Muscle of leg (tissue), 11 donors: Measurements from ENCODE around the gene GALNTL6. TPM values are rescaled to one million over a fixed set of nuclear protein-coding genes. Genes with fewer than 3 reads are reported as not detected.

Source experiments
- DNase-seq: peaks from one replicate; pipeline ENCODE4 v3.0.0; 2013
- H3K27ac ChIP-seq: one replicate; pipeline ENCODE4 v1.5.1; 2013; ENCODE audit warnings: mild to moderate bottlenecking, low read length, control low read depth
- H3K27me3 ChIP-seq: one replicate; pipeline ENCODE4 v1.6.1; 2013; ENCODE audit warnings: low read length; ENCODE audit not compliant: control insufficient read depth, insufficient read depth
- H3K36me3 ChIP-seq: one replicate; pipeline ENCODE4 v1.6.1; 2013; ENCODE audit warnings: low read length; ENCODE audit not compliant: control insufficient read depth, insufficient read depth
- H3K4me1 ChIP-seq: one replicate; pipeline ENCODE4 v1.6.1; 2013; ENCODE audit warnings: low read length; ENCODE audit not compliant: control insufficient read depth, insufficient read depth
- H3K4me3 ChIP-seq: one replicate; pipeline ENCODE4 v1.5.1; 2013; ENCODE audit warnings: low read length, control low read depth
- H3K9me3 ChIP-seq: replicated peaks from 2 replicates; pipeline ENCODE4 v1.6.1; 2013; ENCODE audit warnings: low read depth, low read length; ENCODE audit not compliant: control insufficient read depth
- WGBS: methylation state at CpG from one replicate; pipeline ENCODE4 v1.1.5; 2013; ENCODE audit warnings: missing lambda C conversion rate; ENCODE audit not compliant: insufficient coverage; 5-methylcytosine and 5-hydroxymethylcytosine counted together
- polyA plus RNA-seq, 8 donors: library from polyadenylated mRNA; unstranded; fragments of 120-200 nt; gene quantifications; one replicate each; pipeline versions ENCODE4 v1.2.1 to v1.2.3, GENCODE V29; 2013; ENCODE audit warnings: inconsistent platforms in 1 of 8, low replicate concordance in 1 of 8; ENCODE audit not compliant: insufficient read length in 8 of 8, insufficient read depth in 1 of 8
- total RNA-seq: library from RNA; stranded (reverse); fragments of 120-200 nt; gene quantifications from one replicate; pipeline ENCODE4 v1.2.4, GENCODE V29; 2013

GALNTL6 gene
- total and polyA plus RNA-seq, 9 donors, result 0.26 to 0.95 (median 0.53) TPM

DNA sequence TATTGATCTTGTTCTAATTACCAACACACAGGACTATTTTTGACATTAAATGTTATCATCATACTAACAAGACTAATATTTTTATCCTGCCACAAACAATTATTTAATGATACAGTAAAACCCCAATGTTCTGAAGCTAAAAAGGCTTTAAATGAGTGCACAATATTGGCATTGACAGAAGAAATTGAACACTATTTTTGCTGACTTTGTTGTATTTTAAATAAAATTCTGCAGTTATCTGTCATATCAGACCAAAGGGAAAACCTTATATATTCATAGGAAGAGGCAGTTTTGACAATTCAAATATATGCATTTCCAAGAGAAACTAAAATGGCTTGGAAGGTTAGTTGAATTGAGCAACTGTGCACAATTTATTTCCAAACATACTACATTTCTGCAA lies 957.6 kb downstream of the GALNTL6 start:
- H3K27ac ChIP-seq, result no peak overlapping the region
- no peaks in the 10 kb centered on the region for H3K9me3 ChIP-seq
- H3K4me1 ChIP-seq, result no peaks in the 10 kb centered on the region
- no peak for DNase-seq
- H3K4me3 ChIP-seq, result no peak overlapping the region
- H3K36me3 ChIP-seq, result no peaks in the 10 kb centered on the region
- no peaks in the 10 kb centered on the region for H3K27me3 ChIP-seq

GRCh38 chr4:172772781-172773180 lies 959.6 kb downstream of the GALNTL6 start:
- no peak overlapping the region for H3K4me3 ChIP-seq
- no peaks in the 10 kb centered on the region for H3K27me3 ChIP-seq
- H3K27ac ChIP-seq, result no peak overlapping the region
- DNase-seq, result no peak
- no peaks in the 10 kb centered on the region for H3K4me1 ChIP-seq
- no peaks in the 10 kb centered on the region for H3K36me3 ChIP-seq
- WGBS, result 88% methylated on average over 2 of the region's 5 CpGs
- H3K9me3 ChIP-seq, result no peaks in the 10 kb centered on the region

DNA sequence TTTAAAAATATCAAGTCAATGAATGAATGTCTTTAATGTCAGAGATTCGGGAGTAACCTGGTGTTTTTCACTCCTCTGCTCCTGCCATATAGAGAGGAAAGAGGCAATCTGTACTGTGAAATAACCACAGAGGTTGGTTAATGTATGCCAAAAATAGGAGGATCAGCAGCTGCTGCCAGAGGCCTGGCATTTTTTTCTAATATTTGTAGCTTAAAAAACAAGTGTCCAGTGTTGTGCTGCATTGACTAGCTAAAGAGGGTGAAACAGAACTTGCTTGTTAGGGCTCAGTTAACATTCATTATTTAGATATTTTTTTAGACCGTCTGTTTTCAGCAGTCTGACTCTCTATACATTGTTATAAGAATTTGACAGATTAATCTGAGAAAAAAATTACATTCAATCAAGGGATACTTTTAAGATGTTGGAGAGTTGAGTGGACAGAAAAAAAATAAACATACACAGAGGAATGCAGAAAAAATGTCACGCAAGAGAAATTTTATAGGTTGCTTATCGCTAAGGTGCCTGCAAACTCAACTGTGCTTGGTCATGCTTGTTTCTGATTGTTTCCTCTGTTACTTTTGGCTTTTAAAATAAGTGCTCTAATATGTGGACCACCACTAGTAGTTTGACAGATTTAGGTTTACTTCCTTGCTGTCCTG lies 963.1 kb downstream of the GALNTL6 start:
- no peak overlapping the region for H3K4me3 ChIP-seq
- no peak overlapping the region for H3K27ac ChIP-seq
- no peaks in the 10 kb centered on the region for H3K36me3 ChIP-seq
- peak; percentile 19 for DNase-seq
- H3K27me3 ChIP-seq, result no peaks in the 10 kb centered on the region
- no CpG with 5 or more reads among the region's 4 CpGs for WGBS
- no peaks in the 10 kb centered on the region for H3K9me3 ChIP-seq
- H3K4me1 ChIP-seq, result no peaks in the 10 kb centered on the region

GRCh38 chr4:172777729-172778431 lies 964.7 kb downstream of the GALNTL6 start:
- Histone ChIP-seq H3K27ac (no peak overlapping the region), H3K4me1 (no peaks in the 10 kb centered on the region), H3K27me3 (no peaks in the 10 kb centered on the region), H3K36me3 (no peaks in the 10 kb centered on the region), H3K4me3 (no peak overlapping the region), H3K9me3 (no peaks in the 10 kb centered on the region)
- no peak for DNase-seq
- WGBS, result no CpG with 5 or more reads among the region's 3 CpGs

DNA sequence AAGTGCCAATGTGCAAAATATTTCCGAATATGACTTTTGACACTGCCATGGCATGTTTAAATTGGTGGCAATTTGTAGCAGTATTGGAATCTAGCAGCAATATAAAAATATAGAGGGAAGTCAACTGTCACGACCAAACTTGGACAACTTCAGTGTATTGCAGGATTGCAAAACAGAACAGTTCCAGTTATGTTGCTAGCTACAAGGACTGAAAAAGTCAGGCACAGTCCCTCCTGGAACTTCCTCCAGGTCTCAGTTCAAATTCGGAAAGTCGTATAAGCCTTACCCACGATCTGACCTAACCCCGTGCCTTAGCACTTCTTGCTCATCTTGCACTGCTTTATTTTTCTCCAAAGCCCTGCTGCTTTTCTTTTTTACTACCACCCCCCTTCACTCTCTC lies 965.4 kb downstream of the GALNTL6 start:
- Histone ChIP-seq H3K4me1 (no peaks in the 10 kb centered on the region), H3K27me3 (no peaks in the 10 kb centered on the region), H3K36me3 (no peaks in the 10 kb centered on the region), H3K9me3 (no peaks in the 10 kb centered on the region), H3K4me3 (no peak overlapping the region), H3K27ac (no peak overlapping the region)
- WGBS, result 54% methylated on average over 6 of the region's 6 CpGs
- no peak for DNase-seq

GRCh38 chr4:172780566-172781081 lies 967.4 kb downstream of the GALNTL6 start:
- Histone ChIP-seq H3K36me3 (no peaks in the 10 kb centered on the region), H3K27ac (no peak overlapping the region), H3K4me3 (no peak overlapping the region), H3K9me3 (no peaks in the 10 kb centered on the region), H3K27me3 (no peaks in the 10 kb centered on the region), H3K4me1 (no peaks in the 10 kb centered on the region)
- no CpG with 5 or more reads among the region's 3 CpGs for WGBS
- no peak for DNase-seq

DNA sequence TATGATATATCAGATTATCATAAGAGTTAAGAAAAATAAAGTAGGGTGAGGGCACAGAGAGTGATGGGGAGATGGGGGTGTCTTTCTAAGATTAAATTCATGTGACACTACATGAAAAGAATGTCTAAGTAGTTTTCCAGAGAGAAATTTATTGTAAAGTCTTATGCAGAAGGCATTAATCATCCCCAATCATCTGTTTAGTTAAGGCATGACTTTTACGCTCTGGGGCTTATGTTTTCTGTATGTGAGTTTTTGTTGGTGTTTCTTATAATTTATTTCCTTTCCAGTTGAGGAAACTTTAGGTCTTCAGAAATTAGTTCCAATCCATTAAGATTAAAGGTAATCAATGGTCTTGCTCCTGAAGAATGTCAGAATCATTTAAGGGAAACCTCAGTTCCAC lies 972.4 kb downstream of the GALNTL6 start:
- DNase-seq, result no peak
- no peaks in the 10 kb centered on the region for H3K9me3 ChIP-seq
- H3K4me1 ChIP-seq, result no peaks in the 10 kb centered on the region
- no CpG with 5 or more reads among the region's 1 CpG for WGBS
- no peaks in the 10 kb centered on the region for H3K27me3 ChIP-seq
- H3K36me3 ChIP-seq, result no peaks in the 10 kb centered on the region
- H3K4me3 ChIP-seq, result no peak overlapping the region
- no peak overlapping the region for H3K27ac ChIP-seq

DNA sequence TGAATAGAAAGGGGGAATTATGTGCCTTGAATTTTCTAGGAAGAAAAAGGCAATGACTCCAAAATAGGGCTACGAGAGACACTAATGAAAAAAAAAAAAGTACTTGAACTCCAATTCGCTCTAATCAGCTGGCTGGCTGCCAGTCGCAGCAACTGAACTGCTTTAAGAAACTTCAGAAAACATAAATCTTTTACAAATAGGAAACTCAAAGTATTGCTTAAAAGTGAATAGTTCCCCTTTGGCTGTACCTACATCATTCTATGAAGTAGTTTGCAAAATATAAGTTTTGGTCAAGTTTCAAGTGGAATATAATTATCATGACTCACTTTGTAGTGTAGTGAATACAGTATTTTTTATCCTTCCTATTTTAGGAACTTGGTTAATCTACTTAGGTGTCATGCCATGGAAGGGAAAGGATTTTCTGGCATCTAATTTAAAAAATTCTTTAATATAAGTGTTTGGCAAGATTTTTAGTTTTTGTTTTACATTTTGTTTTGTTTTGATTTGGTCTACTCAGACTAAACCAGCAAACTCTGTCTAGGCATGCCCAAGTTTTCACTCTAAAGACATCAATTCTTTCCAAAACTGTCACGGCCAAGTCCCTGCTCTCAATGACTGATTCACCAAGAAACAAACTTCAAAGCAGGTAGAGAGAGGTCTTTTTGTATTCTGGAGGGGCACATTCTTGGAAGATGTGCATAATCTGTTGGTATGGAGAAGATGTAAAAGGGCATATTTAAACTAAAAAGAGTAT lies 973.0 kb downstream of the GALNTL6 start:
- Histone ChIP-seq H3K9me3 (no peaks in the 10 kb centered on the region), H3K4me3 (no peak overlapping the region), H3K4me1 (no peaks in the 10 kb centered on the region), H3K27me3 (no peaks in the 10 kb centered on the region), H3K27ac (no peak overlapping the region), H3K36me3 (no peaks in the 10 kb centered on the region)
- peak; percentile 24 for DNase-seq
- no CpG with 5 or more reads among the region's 4 CpGs for WGBS

DNA sequence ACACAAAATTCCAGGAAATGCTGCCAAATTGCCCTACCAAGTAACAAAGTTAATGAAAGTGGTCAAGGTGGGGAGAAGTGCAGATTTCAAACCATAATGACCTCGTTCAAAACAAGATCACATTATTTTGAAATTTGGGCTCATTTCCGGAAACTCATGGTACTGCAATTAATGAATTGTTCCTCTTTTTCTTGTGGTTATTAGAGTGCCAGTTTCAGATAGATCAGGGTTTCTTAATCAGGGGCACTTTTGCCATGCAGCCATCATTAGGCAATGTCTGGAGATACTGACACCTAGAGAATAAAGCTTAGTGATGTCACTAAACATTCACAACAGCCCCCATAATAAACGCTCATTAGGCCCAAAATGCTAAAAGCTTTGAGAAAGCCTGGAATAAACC lies 973.9 kb downstream of the GALNTL6 start:
- Histone ChIP-seq H3K9me3 (no peaks in the 10 kb centered on the region), H3K36me3 (no peaks in the 10 kb centered on the region), H3K27me3 (no peaks in the 10 kb centered on the region), H3K4me1 (no peaks in the 10 kb centered on the region), H3K4me3 (no peak overlapping the region), H3K27ac (no peak overlapping the region)
- 100% methylated on average over 1 of the region's 3 CpGs for WGBS
- no peak for DNase-seq

DNA sequence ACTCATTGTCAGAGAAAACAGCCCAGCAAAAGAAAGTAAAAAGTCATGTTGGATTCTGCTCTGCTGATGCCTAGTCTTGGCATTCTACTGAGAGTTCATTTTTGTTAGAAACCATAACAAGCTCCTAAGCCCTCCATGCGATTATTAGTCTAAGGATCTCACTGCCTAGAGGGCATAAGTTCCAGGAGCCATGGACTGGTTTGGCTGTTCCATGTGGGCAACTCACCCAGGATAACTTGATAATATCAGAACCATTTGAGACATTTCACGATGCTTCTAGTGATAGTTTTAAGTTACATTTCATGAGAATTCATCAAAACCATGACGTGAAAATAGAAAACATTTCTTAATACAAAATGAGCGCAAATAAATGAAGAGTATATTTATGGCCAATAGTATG lies 978.6 kb downstream of the GALNTL6 start:
- no peaks in the 10 kb centered on the region for H3K27me3 ChIP-seq
- WGBS, result no CpG with 5 or more reads among the region's 4 CpGs
- no peak overlapping the region for H3K4me3 ChIP-seq
- H3K4me1 ChIP-seq, result no peaks in the 10 kb centered on the region
- DNase-seq, result no peak
- H3K9me3 ChIP-seq, result no peaks in the 10 kb centered on the region
- H3K27ac ChIP-seq, result no peak overlapping the region
- no peaks in the 10 kb centered on the region for H3K36me3 ChIP-seq
